Activated CD4-positive, alpha-beta T cell treated with anti-CD3 and anti-CD28 coated beads, Interleukin-2, amount 10 ng/mL, durations not matched to agents 7 days and 5 days (primary cell): ENCODE results near the gene ZC3H12D. TPM values are rescaled to one million over a fixed set of nuclear protein-coding genes. Genes with fewer than 3 reads are reported as not detected.
A peak's percentile ranks its signal among the peaks of the same experiment; 100 is the strongest.

Experiments used
- CTCF ChIA-PET: fragments of 350-600 bp; sonication (Branson Sonifier 250); formaldehyde crosslinking; loops from one replicate; lab custom pipeline; 2021; ENCODE audit warnings: antibody characterized with exemption; lab: Charles Lee
- POLR2A ChIA-PET: fragments of 350-600 bp; sonication (Branson Sonifier 250); formaldehyde crosslinking; loops from one replicate; lab custom pipeline; 2021; ENCODE audit warnings: antibody characterized with exemption; lab: Charles Lee
- DNase-seq: peaks from one replicate; pipeline ENCODE4 v3.0.0-alpha.2; 2020
- H3K27ac Mint-ChIP-seq: one replicate; pipeline ENCODE4 v1.8.0; 2021; ENCODE audit warnings: mild to moderate bottlenecking, moderate library complexity, mixed read lengths
- H3K27me3 Mint-ChIP-seq: one replicate; pipeline ENCODE4 v1.8.0; 2021; ENCODE audit warnings: mixed read lengths
- H3K36me3 Mint-ChIP-seq: one replicate; pipeline ENCODE4 v1.8.0; 2021; ENCODE audit warnings: low read depth, mixed read lengths
- H3K4me1 Mint-ChIP-seq: one replicate; pipeline ENCODE4 v1.8.0; 2021; ENCODE audit warnings: mixed read lengths
- H3K4me3 Mint-ChIP-seq: one replicate; pipeline ENCODE4 v1.8.0; 2021; ENCODE audit warnings: mild to moderate bottlenecking, moderate library complexity, mixed read lengths
- H3K9me3 Mint-ChIP-seq: one replicate; pipeline ENCODE4 v1.8.0; 2021; ENCODE audit warnings: mixed read lengths
- total RNA-seq, 2 experiments: library from RNA; stranded (reverse); gene quantifications; one replicate each; pipeline ENCODE4 v1.2.3, GENCODE V29; 2021

The ZC3H12D gene
- total RNA-seq, 2 experiments from 2014 or later, result 10.7 to 16.5 TPM

- CTCF ChIA-PET, result interaction anchor here (0.6 to 2.6 kb wide), 5 partner anchors 9 to 448 kb away, joined by 3 to 9 read pairs (median 5); no protein-coding TSS in a partner anchor
- peaks cover 69% of the 10 kb centered on the region for H3K4me1 Mint-ChIP-seq
- DNase-seq, result peak; percentile 23
- no peaks in the 10 kb centered on the region for H3K27me3 Mint-ChIP-seq
- H3K9me3 Mint-ChIP-seq, result no peaks in the 10 kb centered on the region
- peaks cover 31% of the 10 kb centered on the region for H3K36me3 Mint-ChIP-seq
- peak overlapping the region; percentile 78 for H3K4me3 Mint-ChIP-seq
- POLR2A ChIA-PET, result interaction anchor here (0.7 to 0.9 kb wide), 3 partner anchors 12 to 330 kb away, joined by 3 to 4 read pairs (median 4); no protein-coding TSS in a partner anchor
- peak overlapping the region; percentile 99 for H3K27ac Mint-ChIP-seq
Measured at GRCh38 chr6:149482545-149483333, 2.1 kb downstream of the ZC3H12D start.

- Mint-ChIP-seq H3K27ac (peak overlapping the region; percentile 99), H3K4me1 (peaks cover 70% of the 10 kb centered on the region), H3K27me3 (no peaks in the 10 kb centered on the region), H3K9me3 (no peaks in the 10 kb centered on the region), H3K4me3 (peak overlapping the region; percentile 78), H3K36me3 (peaks cover 31% of the 10 kb centered on the region)
- ChIA-PET POLR2A (no interaction called here), CTCF (interaction anchor here (1.0 to 1.5 kb wide), 3 partner anchors 14 to 70 kb away, joined by 3 to 5 read pairs (median 3); no protein-coding TSS in a partner anchor)
- peak; percentile 36 for DNase-seq
Measured at GRCh38 chr6:149480502-149481280, 4.1 kb downstream of the ZC3H12D start.

- DNase-seq, result no peak
- H3K36me3 Mint-ChIP-seq, result peaks cover 29% of the 10 kb centered on the region
- H3K27me3 Mint-ChIP-seq, result no peaks in the 10 kb centered on the region
- H3K27ac Mint-ChIP-seq, result no peak overlapping the region
- no peaks in the 10 kb centered on the region for H3K9me3 Mint-ChIP-seq
- ChIA-PET CTCF (interaction anchor here (1.3 to 1.6 kb wide), 3 partner anchors 11 to 72 kb away, joined by 3 to 7 read pairs (median 4); no protein-coding TSS in a partner anchor), POLR2A (no interaction called here)
- H3K4me3 Mint-ChIP-seq, result no peak overlapping the region
- peaks cover 59% of the 10 kb centered on the region for H3K4me1 Mint-ChIP-seq
Measured at GRCh38 chr6:149478631-149479314, 6.0 kb downstream of the ZC3H12D start.

- ChIA-PET CTCF (interaction anchor here (0.6 to 1.5 kb wide), 2 partner anchors 8 to 11 kb away, joined by 3 read pairs; no protein-coding TSS in a partner anchor), POLR2A (interaction anchor here (0.6 kb wide), 1 partner anchor 54 kb away, joined by 9 read pairs; no protein-coding TSS in a partner anchor)
- DNase-seq, result no peak
- Mint-ChIP-seq H3K27me3 (no peaks in the 10 kb centered on the region), H3K4me1 (peaks cover 60% of the 10 kb centered on the region), H3K9me3 (no peaks in the 10 kb centered on the region), H3K36me3 (peaks cover 35% of the 10 kb centered on the region), H3K4me3 (no peak overlapping the region), H3K27ac (no peak overlapping the region)
Measured at GRCh38 chr6:149477544-149477943, 7.3 kb downstream of the ZC3H12D start.

- H3K27me3 Mint-ChIP-seq, result no peaks in the 10 kb centered on the region
- no peaks in the 10 kb centered on the region for H3K9me3 Mint-ChIP-seq
- H3K36me3 Mint-ChIP-seq, result peaks cover 29% of the 10 kb centered on the region
- H3K4me1 Mint-ChIP-seq, result peaks cover 61% of the 10 kb centered on the region
- ChIA-PET POLR2A (no interaction called here), CTCF (interaction anchor here (0.7 to 1.5 kb wide), 2 partner anchors 12 to 228 kb away, joined by 3 to 5 read pairs; no protein-coding TSS in a partner anchor)
- no peak for DNase-seq
- no peak overlapping the region for H3K27ac Mint-ChIP-seq
- H3K4me3 Mint-ChIP-seq, result no peak overlapping the region
Measured at GRCh38 chr6:149476789-149477455, 7.9 kb downstream of the ZC3H12D start.

GRCh38 chr6:149474108-149474935 is 10.5 kb downstream of the ZC3H12D start:
- Mint-ChIP-seq H3K4me1 (peaks cover 50% of the 10 kb centered on the region), H3K9me3 (no peaks in the 10 kb centered on the region), H3K27me3 (no peaks in the 10 kb centered on the region), H3K4me3 (no peak overlapping the region), H3K36me3 (peaks cover 23% of the 10 kb centered on the region), H3K27ac (no peak overlapping the region)
- CTCF ChIA-PET, result interaction anchor here (0.6 to 2.3 kb wide), 7 partner anchors 9 to 608 kb away, joined by 3 to 8 read pairs (median 5); no protein-coding TSS in a partner anchor
- DNase-seq, result no peak
- POLR2A ChIA-PET, result no interaction called here

GRCh38 chr6:149473080-149474052 is 11.4 kb downstream of the ZC3H12D start:
- Mint-ChIP-seq H3K27me3 (no peaks in the 10 kb centered on the region), H3K4me3 (no peak overlapping the region), H3K36me3 (peaks cover 18% of the 10 kb centered on the region)

GRCh38 chr6:149472241-149472640 is 12.6 kb downstream of the ZC3H12D start:
- ChIA-PET POLR2A (no interaction called here), CTCF (interaction anchor here (0.6 to 1.3 kb wide), 2 partner anchors 8 to 23 kb away, joined by 3 read pairs; no protein-coding TSS in a partner anchor)
- no peaks in the 10 kb centered on the region for H3K9me3 Mint-ChIP-seq
- H3K27ac Mint-ChIP-seq, result no peak overlapping the region
- peaks cover 20% of the 10 kb centered on the region for H3K36me3 Mint-ChIP-seq
- peaks cover 52% of the 10 kb centered on the region for H3K4me1 Mint-ChIP-seq
- DNase-seq, result no peak
- H3K27me3 Mint-ChIP-seq, result no peaks in the 10 kb centered on the region
- no peak overlapping the region for H3K4me3 Mint-ChIP-seq

More at GRCh38 chr6:149473080-149474052, 11.4 kb downstream of the ZC3H12D start:
- peaks cover 48% of the 10 kb centered on the region for H3K4me1 Mint-ChIP-seq
- POLR2A ChIA-PET, result no interaction called here
- CTCF ChIA-PET, result interaction anchor here (0.6 to 2.3 kb wide), 9 partner anchors 8 to 157 kb away, joined by 3 to 8 read pairs (median 3); no protein-coding TSS in a partner anchor
- no peaks in the 10 kb centered on the region for H3K9me3 Mint-ChIP-seq
- DNase-seq, result no peak
- peak overlapping the region; percentile 46 for H3K27ac Mint-ChIP-seq

- Mint-ChIP-seq H3K27ac (no peak overlapping the region), H3K36me3 (peaks cover 20% of the 10 kb centered on the region), H3K27me3 (no peaks in the 10 kb centered on the region), H3K4me1 (peaks cover 51% of the 10 kb centered on the region), H3K4me3 (no peak overlapping the region), H3K9me3 (no peaks in the 10 kb centered on the region)
- ChIA-PET POLR2A (no interaction called here), CTCF (no interaction called here)
- DNase-seq, result no peak
Measured at GRCh38 chr6:149471801-149472200, 13.0 kb downstream of the ZC3H12D start.

GRCh38 chr6:149470948-149471347 is 13.9 kb downstream of the ZC3H12D start:
- H3K9me3 Mint-ChIP-seq, result no peaks in the 10 kb centered on the region
- H3K27me3 Mint-ChIP-seq, result no peaks in the 10 kb centered on the region
- DNase-seq, result no peak
- H3K4me3 Mint-ChIP-seq, result no peak overlapping the region
- ChIA-PET CTCF (no interaction called here), POLR2A (no interaction called here)
- peaks cover 20% of the 10 kb centered on the region for H3K36me3 Mint-ChIP-seq
- H3K4me1 Mint-ChIP-seq, result peaks cover 53% of the 10 kb centered on the region
- H3K27ac Mint-ChIP-seq, result no peak overlapping the region
